ENCODE measurements around the gene PHF21A. TPM values are rescaled to one million over a fixed set of nuclear protein-coding genes. Genes with fewer than 3 reads are reported as not detected.

Gene PHF21A
- polyA plus RNA-seq, 1 experiment: 29.0 TPM

DNA sequence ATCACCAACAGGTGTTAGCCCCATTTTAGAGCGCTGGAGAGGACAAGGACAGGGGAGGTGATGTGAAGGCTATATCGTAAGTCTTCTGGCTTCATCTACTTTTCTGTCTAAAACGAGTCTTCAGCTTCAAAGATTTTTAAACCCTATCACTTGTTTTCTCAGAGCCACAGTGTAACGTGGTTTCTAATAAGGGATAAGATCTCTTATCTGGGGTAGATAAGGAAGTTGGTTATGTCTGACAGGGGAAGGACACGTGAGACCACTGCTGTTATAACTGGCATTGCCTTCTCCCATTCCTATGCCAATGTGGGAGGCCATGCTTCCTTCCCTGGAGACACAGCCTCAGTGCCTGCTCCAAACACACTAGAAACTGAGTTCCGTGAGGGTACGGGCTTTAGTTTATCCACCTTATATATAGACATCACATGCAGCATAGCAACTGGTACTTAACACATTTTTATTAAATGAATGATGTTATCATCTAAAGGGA is 159.5 kb downstream of the PHF21A start:
- TF ChIP-seq, protein P1, sequence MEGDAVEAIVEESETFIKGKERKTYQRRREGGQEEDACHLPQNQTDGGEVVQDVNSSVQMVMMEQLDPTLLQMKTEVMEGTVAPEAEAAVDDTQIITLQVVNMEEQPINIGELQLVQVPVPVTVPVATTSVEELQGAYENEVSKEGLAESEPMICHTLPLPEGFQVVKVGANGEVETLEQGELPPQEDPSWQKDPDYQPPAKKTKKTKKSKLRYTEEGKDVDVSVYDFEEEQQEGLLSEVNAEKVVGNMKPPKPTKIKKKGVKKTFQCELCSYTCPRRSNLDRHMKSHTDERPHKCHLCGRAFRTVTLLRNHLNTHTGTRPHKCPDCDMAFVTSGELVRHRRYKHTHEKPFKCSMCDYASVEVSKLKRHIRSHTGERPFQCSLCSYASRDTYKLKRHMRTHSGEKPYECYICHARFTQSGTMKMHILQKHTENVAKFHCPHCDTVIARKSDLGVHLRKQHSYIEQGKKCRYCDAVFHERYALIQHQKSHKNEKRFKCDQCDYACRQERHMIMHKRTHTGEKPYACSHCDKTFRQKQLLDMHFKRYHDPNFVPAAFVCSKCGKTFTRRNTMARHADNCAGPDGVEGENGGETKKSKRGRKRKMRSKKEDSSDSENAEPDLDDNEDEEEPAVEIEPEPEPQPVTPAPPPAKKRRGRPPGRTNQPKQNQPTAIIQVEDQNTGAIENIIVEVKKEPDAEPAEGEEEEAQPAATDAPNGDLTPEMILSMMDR (IDR thresholded peaks at IDR 0.05; ENCODE audit: low read depth, low read length): no peak
- Histone ChIP-seq H3K27me3 (ENCODE audit: control insufficient read depth, insufficient read depth, low read length) (no peaks in the 10 kb centered on the region), H3K4me3 (ENCODE audit: low read depth, low read length) (no peak overlapping the region), H3K27ac (ENCODE audit: low read depth, low read length) (no peak overlapping the region), H3K9me3 (ENCODE audit: control insufficient read depth, insufficient read depth, low read length) (no peaks in the 10 kb centered on the region)
- no peak for DNase-seq (ENCODE audit: low read depth, low spot score)
- ChIA-PET CTCF (interaction anchor here (7.9 kb wide), 1 partner anchor 45 kb away, joined by 127 read pairs; no protein-coding TSS in a partner anchor), POLR2A (no interaction called here)

DNA sequence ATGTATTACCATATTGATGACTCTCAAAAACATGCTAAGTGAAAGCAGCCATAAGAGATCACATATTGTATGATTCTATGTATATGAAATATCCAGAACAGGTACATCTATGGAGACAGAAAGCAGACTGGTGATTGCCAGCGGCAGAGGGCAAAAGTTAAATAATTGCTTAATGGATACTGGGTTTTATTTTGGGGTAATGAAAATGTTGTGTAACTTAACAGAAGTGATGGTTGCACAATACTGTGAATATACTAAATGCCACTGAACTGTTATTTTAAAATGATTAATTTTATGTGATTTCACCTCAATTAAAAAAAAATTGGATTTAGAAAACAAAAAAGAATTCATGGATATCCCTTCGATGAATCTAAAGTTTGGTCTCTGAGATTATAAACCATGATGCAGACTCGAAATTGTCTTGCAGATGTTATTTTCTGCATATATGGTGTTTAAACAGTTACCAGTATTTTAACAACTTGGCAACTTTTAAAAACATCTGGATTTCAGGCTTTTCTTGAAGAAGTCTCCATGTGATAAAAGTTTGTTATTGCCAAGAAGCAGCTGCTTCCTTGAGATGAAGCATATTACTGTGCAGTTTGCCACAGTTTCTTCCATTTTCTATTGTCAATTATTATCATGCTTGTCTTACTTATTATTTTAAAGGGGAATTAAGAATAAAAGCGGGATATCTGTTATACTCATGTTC is 160.7 kb downstream of the PHF21A start:
- Histone ChIP-seq H3K27ac (ENCODE audit: low read depth, low read length) (no peak overlapping the region), H3K27me3 (ENCODE audit: control insufficient read depth, insufficient read depth, low read length) (no peaks in the 10 kb centered on the region), H3K9me3 (ENCODE audit: control insufficient read depth, insufficient read depth, low read length) (no peaks in the 10 kb centered on the region), H3K4me3 (ENCODE audit: low read depth, low read length) (no peak overlapping the region)
- TF ChIP-seq, protein P1 (IDR thresholded peaks at IDR 0.05; ENCODE audit: low read depth, low read length): no peak
- ChIA-PET CTCF (interaction anchor here (7.9 kb wide), 1 partner anchor 46 kb away, joined by 127 read pairs; no protein-coding TSS in a partner anchor), POLR2A (no interaction called here)
- DNase-seq (ENCODE audit: low read depth, low spot score): no peak

DNA sequence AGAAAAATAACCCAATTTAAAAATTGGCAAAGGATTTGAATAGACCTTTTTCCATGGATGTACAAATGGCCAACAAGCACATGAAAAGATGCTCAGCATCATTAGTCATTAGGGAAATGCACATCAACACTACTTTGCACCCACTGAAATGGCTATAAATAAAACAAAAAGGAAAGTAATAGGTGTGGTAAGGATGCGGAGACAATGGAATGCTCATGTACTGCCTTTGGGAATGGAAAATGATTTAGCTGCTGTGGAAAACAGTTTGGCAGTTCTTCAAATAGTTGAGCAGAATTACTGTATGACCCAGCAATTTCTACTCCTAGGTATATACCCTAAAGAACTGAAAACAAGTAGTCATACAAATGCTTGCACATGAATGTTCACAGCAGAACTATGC is 161.4 kb downstream of the PHF21A start:
- POLR2A ChIA-PET: no interaction called here
- DNase-seq (ENCODE audit: low read depth, low spot score): no peak
- H3K27ac ChIP-seq (ENCODE audit: low read depth, low read length): no peak overlapping the region
- TF ChIP-seq, protein P1 (IDR thresholded peaks at IDR 0.05; ENCODE audit: low read depth, low read length): no peak
- CTCF ChIA-PET: interaction anchor here (1.1 kb wide), 1 partner anchor 47 kb away, joined by 5 read pairs; no protein-coding TSS in a partner anchor
- no peaks in the 10 kb centered on the region for H3K9me3 ChIP-seq (ENCODE audit: control insufficient read depth, insufficient read depth, low read length)
- no peak overlapping the region for H3K4me3 ChIP-seq (ENCODE audit: low read depth, low read length)
- H3K27me3 ChIP-seq (ENCODE audit: control insufficient read depth, insufficient read depth, low read length): no peaks in the 10 kb centered on the region

DNA sequence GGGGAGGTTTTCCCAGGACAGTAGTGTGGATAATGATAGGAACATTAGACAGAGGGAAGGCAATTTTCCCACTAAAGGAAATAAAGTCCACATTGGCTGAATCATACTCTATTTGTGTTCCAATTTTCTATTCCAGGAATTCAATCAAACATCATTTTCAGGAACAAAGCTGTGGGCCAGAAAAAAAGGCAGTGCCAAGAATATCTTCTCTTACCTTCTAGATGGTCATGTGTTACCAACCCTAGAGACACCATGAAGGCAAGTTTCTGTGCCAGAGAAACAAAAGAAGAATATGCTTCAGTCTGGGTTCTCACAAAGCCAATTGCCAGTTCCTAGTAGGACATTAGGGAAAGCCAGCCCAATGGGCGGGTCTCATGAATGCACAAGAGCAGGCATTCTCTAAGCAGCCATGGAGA is 171.3 kb downstream of the PHF21A start:
- no peak for DNase-seq (ENCODE audit: low read depth, low spot score)
- POLR2A ChIA-PET: interaction anchor here (0.6 kb wide), 1 partner anchor 85 kb away, joined by 4 read pairs; no protein-coding TSS in a partner anchor
- CTCF ChIA-PET: interaction anchor here (3.7 kb wide), 1 partner anchor 15 kb away, joined by 27 read pairs; no protein-coding TSS in a partner anchor
- Histone ChIP-seq H3K27me3 (ENCODE audit: control insufficient read depth, insufficient read depth, low read length) (no peaks in the 10 kb centered on the region), H3K27ac (ENCODE audit: low read depth, low read length) (no peak overlapping the region), H3K9me3 (ENCODE audit: control insufficient read depth, insufficient read depth, low read length) (no peaks in the 10 kb centered on the region), H3K4me3 (ENCODE audit: low read depth, low read length) (no peak overlapping the region)
- TF ChIP-seq, protein P1 (IDR thresholded peaks at IDR 0.05; ENCODE audit: low read depth, low read length): no peak

DNA sequence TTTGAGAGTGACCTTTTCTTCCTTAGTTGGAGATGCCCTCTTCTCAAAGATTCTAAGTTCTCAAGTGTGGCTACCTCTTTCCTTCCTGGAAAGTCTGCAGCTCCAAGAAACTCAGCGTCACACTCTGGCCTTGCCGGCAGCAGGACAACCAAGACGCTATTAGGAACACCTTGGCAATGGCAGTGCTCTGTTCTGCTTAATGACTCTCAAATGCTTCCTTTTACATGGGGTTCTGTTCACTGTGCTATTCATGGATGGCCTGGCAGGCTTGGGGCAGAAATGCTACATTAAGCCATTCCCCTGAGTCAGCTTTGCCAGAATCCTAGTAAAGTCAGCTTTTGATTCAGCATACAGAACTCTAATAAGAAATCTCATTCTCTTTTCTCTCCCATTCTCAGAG is 172.9 kb downstream of the PHF21A start:
- Histone ChIP-seq H3K27me3 (ENCODE audit: control insufficient read depth, insufficient read depth, low read length) (no peaks in the 10 kb centered on the region), H3K9me3 (ENCODE audit: control insufficient read depth, insufficient read depth, low read length) (no peaks in the 10 kb centered on the region), H3K27ac (ENCODE audit: low read depth, low read length) (no peak overlapping the region), H3K4me3 (ENCODE audit: low read depth, low read length) (no peak overlapping the region)
- TF ChIP-seq, protein P1 (IDR thresholded peaks at IDR 0.05; ENCODE audit: low read depth, low read length): no peak
- ChIA-PET CTCF (interaction anchor here (1.1 kb wide), 2 partner anchors 17 to 58 kb away, joined by 3 to 9 read pairs; no protein-coding TSS in a partner anchor), POLR2A (interaction anchor here (0.6 kb wide), 1 partner anchor 123 kb away, joined by 4 read pairs; no protein-coding TSS in a partner anchor)
- DNase-seq (ENCODE audit: low read depth, low spot score): no peak
